Tibial nerve (tissue), 4 donors: Measurements from ENCODE around the gene SATB2. TPM values are rescaled to one million over a fixed set of nuclear protein-coding genes. Genes with fewer than 3 reads are reported as not detected.

Experiments
- DNase-seq, 2 donors: peaks; one replicate each; pipeline ENCODE4 v3.0.0-alpha.2; 2019; ENCODE audit warnings: low spot score in 2 of 2
- H3K27ac ChIP-seq, 4 donors: fragments of 200-600 bp; sonication (generic) in 3 of 4; one replicate each; pipeline ENCODE4 v1.5.1; 2017 to 2019; ENCODE audit warnings: mild to moderate bottlenecking in 1 of 4
- H3K27me3 ChIP-seq, 2 donors: fragments of 200-600 bp; sonication (generic) in 1 of 2; one replicate each; pipeline versions ENCODE4 v1.5.1 to v1.6.0; 2017 to 2019
- H3K36me3 ChIP-seq, 3 donors: fragments of 200-600 bp; sonication (generic); one replicate each; pipeline ENCODE4 v1.5.1; 2018 to 2019
- H3K4me1 ChIP-seq, 4 donors: fragments of 200-600 bp; sonication (generic) in 3 of 4; one replicate each; pipeline ENCODE4 v1.5.1; 2017 to 2019
- H3K4me3 ChIP-seq, 4 donors: fragments of 200-600 bp; sonication (generic) in 3 of 4; one replicate each; pipeline ENCODE4 v1.5.1; 2017 to 2019; ENCODE audit warnings: mild to moderate bottlenecking in 1 of 4, moderate library complexity in 1 of 4
- H3K9me3 ChIP-seq, 4 donors: fragments of 200-600 bp; sonication (generic) in 3 of 4; one replicate each; pipeline ENCODE4 v1.5.1; 2017 to 2019
- CTCF ChIP-seq, 5 experiments: fragments of 200-600 bp in 3 of 5; fragments of 450-650 bp in 2 of 5; sonication (generic) in 3 of 5; IDR thresholded peaks; one replicate each; pipeline ENCODE4 v1.5.1; 2016 to 2019; ENCODE audit warnings: antibody characterized with exemption in 5 of 5, mild to moderate bottlenecking in 3 of 5, moderate library complexity in 2 of 5
- EP300 ChIP-seq, 2 donors: sonication (generic); formaldehyde crosslinking; IDR thresholded peaks; one replicate each; pipeline ENCODE4 v1.6.1; 2017; ENCODE audit warnings: antibody characterized with exemption in 2 of 2, mild to moderate bottlenecking in 1 of 2
- POLR2A ChIP-seq, 2 donors: fragments of 450-650 bp; IDR thresholded peaks; one replicate each; pipeline ENCODE4 v1.6.1; 2017; ENCODE audit warnings: antibody characterized with exemption in 2 of 2, mild to moderate bottlenecking in 2 of 2, moderate library complexity in 2 of 2
- WGBS, 2 donors: methylation state at CpG; one replicate each; pipeline ENCODE4 v1.1.5; 2018; 5-methylcytosine and 5-hydroxymethylcytosine counted together
- total RNA-seq, 4 donors: library from RNA; depleted of rRNA; stranded (reverse); fragments of >200 nt; gene quantifications; one replicate each; pipeline ENCODE4 v1.1.0, GENCODE V29; 2016

Gene SATB2
- total RNA-seq, 4 donors from 2014 or later, result 8.5 to 19.0 (median 12.0) TPM

GRCh38 chr2:199462347-199462955 lies 4.7 kb upstream of the SATB2 start:
- peaks cover 0 to 81% of the 10 kb centered on the region in 2 donors for H3K27me3 ChIP-seq
- no peaks in the 10 kb centered on the region for H3K36me3 ChIP-seq
- H3K4me1 ChIP-seq, result peaks cover 0 to 59% (median 15%) of the 10 kb centered on the region in 4 donors
- H3K27ac ChIP-seq, result peak overlapping the region in 1 of 4 donors; percentile 56
- H3K9me3 ChIP-seq, result no peaks in the 10 kb centered on the region
- peak overlapping the region in 2 of 4 donors; percentile 39 to 59 for H3K4me3 ChIP-seq
- WGBS, 2 donors, result 5 to 21% methylated on average over 34 to 46 of the region's 46 CpGs
- no peak for DNase-seq
- TF ChIP-seq CTCF (IDR thresholded peaks at IDR 0.05) (no peak), POLR2A (IDR thresholded peaks at IDR 0.05) (no peak), EP300 (IDR thresholded peaks at IDR 0.05) (no peak)

- H3K36me3 ChIP-seq, result no peaks in the 10 kb centered on the region
- no peak for TF ChIP-seq POLR2A (IDR thresholded peaks at IDR 0.05)
- TF ChIP-seq EP300 (IDR thresholded peaks at IDR 0.05), result no peak
- TF ChIP-seq CTCF (IDR thresholded peaks at IDR 0.05), result no peak
- peak overlapping the region in 1 of 4 donors; percentile 39 for H3K4me3 ChIP-seq
- 25 to 31% methylated on average over 18 to 34 of the region's 35 CpGs for WGBS, 2 donors
- peaks cover 0 to 63% (median 19%) of the 10 kb centered on the region in 4 donors for H3K4me1 ChIP-seq
- H3K27me3 ChIP-seq, result peaks cover 0 to 81% of the 10 kb centered on the region in 2 donors
- H3K9me3 ChIP-seq, result no peaks in the 10 kb centered on the region
- DNase-seq, result no peak
- peak overlapping the region in 1 of 4 donors; percentile 56 for H3K27ac ChIP-seq
Observed at GRCh38 chr2:199461711-199462346, 4.1 kb upstream of the SATB2 start.

GRCh38 chr2:199460846-199461710 lies 3.3 kb upstream of the SATB2 start:
- peaks cover 0 to 70% (median 22%) of the 10 kb centered on the region in 4 donors for H3K4me1 ChIP-seq
- no peak for DNase-seq
- no peaks in the 10 kb centered on the region for H3K9me3 ChIP-seq
- H3K36me3 ChIP-seq, result no peaks in the 10 kb centered on the region
- H3K4me3 ChIP-seq, result no peak overlapping the region
- peaks cover 0 to 81% of the 10 kb centered on the region in 2 donors for H3K27me3 ChIP-seq
- WGBS, 2 donors, result 34 to 41% methylated on average over 13 of the region's 13 CpGs
- no peak overlapping the region for H3K27ac ChIP-seq
- no peak for TF ChIP-seq CTCF (IDR thresholded peaks at IDR 0.05)
- peak in 1 of 2 donors; percentile 37 for TF ChIP-seq EP300 (IDR thresholded peaks at IDR 0.05)
- no peak for TF ChIP-seq POLR2A (IDR thresholded peaks at IDR 0.05)

- Histone ChIP-seq H3K4me3 (peak overlapping the region; percentile 74 to 89 (median 82)), H3K4me1 (peaks cover 0 to 78% (median 22%) of the 10 kb centered on the region in 4 donors), H3K9me3 (no peaks in the 10 kb centered on the region), H3K27ac (peak overlapping the region in 2 of 4 donors; percentile 78 to 79), H3K36me3 (no peaks in the 10 kb centered on the region), H3K27me3 (peaks cover 0 to 81% of the 10 kb centered on the region in 2 donors)
- WGBS, 2 donors, result 11 to 12% methylated on average over 14 of the region's 14 CpGs
- TF ChIP-seq POLR2A (IDR thresholded peaks at IDR 0.05) (no peak), EP300 (IDR thresholded peaks at IDR 0.05) (peak in 1 of 2 donors; percentile 25)
- peak in 1 of 2 donors; percentile 39 for DNase-seq
Observed at GRCh38 chr2:199460101-199460671, 2.4 kb upstream of the SATB2 start.
